Right renal pelvis (tissue), 4 donors: ENCODE data around the gene ROR1. TPM values are rescaled to one million over a fixed set of nuclear protein-coding genes. Genes with fewer than 3 reads are reported as not detected.
"Not testable (repeated sequence)": the region's sequence is repeated elsewhere in the genome, so short reads cannot be mapped to it uniquely, and the experiment has no call there.

Experiments
- DNase-seq, 4 donors: peaks; one replicate each; pipeline ENCODE4 v3.0.0-alpha.2; 2013; ENCODE audit warnings: low read depth in 4 of 4, low spot score in 3 of 4, missing footprints in 1 of 4
- polyA plus RNA-seq, 4 donors: library from polyadenylated mRNA; unstranded; fragments of 120-200 nt; gene quantifications; one replicate each; pipeline ENCODE4 v1.2.1, GENCODE V29; 2013; ENCODE audit not compliant: insufficient read length in 4 of 4

Gene ROR1
- polyA plus RNA-seq, 4 donors, result 30.2 to 39.6 (median 34.6) TPM

GRCh38 chr1:63790989-63791388, 17.2 kb downstream of the ROR1 start:
- no peak for DNase-seq

- no peak for DNase-seq
Observed at GRCh38 chr1:63792152-63792551, 18.3 kb downstream of the ROR1 start.

- no peak for DNase-seq
Observed at GRCh38 chr1:63793741-63794240, 20.0 kb downstream of the ROR1 start.

GRCh38 chr1:63794354-63794753, 20.5 kb downstream of the ROR1 start:
- DNase-seq, result no peak

GRCh38 chr1:63794939-63795378, 21.1 kb downstream of the ROR1 start:
- no peak for DNase-seq

- DNase-seq, result no peak
Observed at GRCh38 chr1:63795455-63795854, 21.6 kb downstream of the ROR1 start.

GRCh38 chr1:63797056-63797726, 23.4 kb downstream of the ROR1 start:
- no peak for DNase-seq

GRCh38 chr1:63798284-63798683, 24.5 kb downstream of the ROR1 start:
- no peak for DNase-seq

- DNase-seq, result no peak
Observed at GRCh38 chr1:63799307-63799706, 25.5 kb downstream of the ROR1 start.

- no peak for DNase-seq
Observed at GRCh38 chr1:63799820-63800219, 26.0 kb downstream of the ROR1 start.

- no peak for DNase-seq
Observed at GRCh38 chr1:63802109-63802508, 28.3 kb downstream of the ROR1 start.

- no peak for DNase-seq
Observed at GRCh38 chr1:63804829-63805484, 31.1 kb downstream of the ROR1 start.

GRCh38 chr1:63807046-63807445, 33.2 kb downstream of the ROR1 start:
- no peak for DNase-seq

- no peak for DNase-seq
Observed at GRCh38 chr1:63810936-63811469, 37.2 kb downstream of the ROR1 start.

- DNase-seq, result no peak
Observed at GRCh38 chr1:63812071-63812700, 38.4 kb downstream of the ROR1 start.

GRCh38 chr1:63813829-63814277, 40.0 kb downstream of the ROR1 start:
- DNase-seq, result no peak

- not testable (repeated sequence) for DNase-seq
Observed at GRCh38 chr1:63816217-63816815, 42.5 kb downstream of the ROR1 start.

- DNase-seq, result no peak
Observed at GRCh38 chr1:63817152-63817667, 43.4 kb downstream of the ROR1 start.

GRCh38 chr1:63817700-63818099, 43.9 kb downstream of the ROR1 start:
- no peak for DNase-seq

GRCh38 chr1:63818567-63819325, 44.9 kb downstream of the ROR1 start:
- DNase-seq, result no peak
